HL-60/S4 treated with phorbol 12-myristate 13-acetate at 8.2 ng/mL for 4 days and 3 days (cell line): ENCODE measurements around the gene SPINK1.
"Not testable (repeated sequence)": the region's sequence is repeated elsewhere in the genome, so short reads cannot be mapped to it uniquely, and the experiment has no call there.

Source experiments
- in situ Hi-C: fragments of 300-500 bp; cut with MboI; formaldehyde crosslinking; loops from 2 replicates; pipeline ENCODE4 v1.15.0; 2022; ENCODE audit warnings: low sequenced_read_pairs

The SPINK1 gene

GRCh38 chr5:147831465-147831864 is at the start of gene SPINK1:
Gene SPINK1 (minus strand): TSS chr5:147831671. CDS start chr5:147831577, 94 bp downstream.
- in situ Hi-C loops = no loop called here

- in situ Hi-C loops = no loop called here
These were observed 49.0 kb upstream of the SPINK1 start for GRCh38 chr5:147880487-147880886.

- in situ Hi-C loops = no loop called here
These were observed 48.3 kb upstream of the SPINK1 start for GRCh38 chr5:147879784-147880183.

GRCh38 chr5:147878066-147878759 is 46.7 kb upstream of the SPINK1 start, which contains the start of gene SCGB3A2:
Gene SCGB3A2 (plus strand): TSS chr5:147878711. CDS start chr5:147878804, 93 bp downstream.
- in situ Hi-C loops = no loop called here

GRCh38 chr5:147876626-147877025 is 45.2 kb upstream of the SPINK1 start:
- in situ Hi-C loops = no loop called here

- in situ Hi-C loops = no loop called here
These were observed 44.7 kb upstream of the SPINK1 start for GRCh38 chr5:147876141-147876540.

GRCh38 chr5:147874910-147875367 is 43.5 kb upstream of the SPINK1 start:
- in situ Hi-C loops = no loop called here

GRCh38 chr5:147874118-147874875 is 42.8 kb upstream of the SPINK1 start:
- in situ Hi-C loops = not testable (repeated sequence)

- in situ Hi-C loops = not testable (repeated sequence)
These were observed 41.4 kb upstream of the SPINK1 start for GRCh38 chr5:147872744-147873435.

- in situ Hi-C loops = not testable (repeated sequence)
These were observed 40.6 kb upstream of the SPINK1 start for GRCh38 chr5:147871980-147872549.

- in situ Hi-C loops = not testable (repeated sequence)
These were observed 38.4 kb upstream of the SPINK1 start for GRCh38 chr5:147869892-147870291.

GRCh38 chr5:147869112-147869511 is 37.6 kb upstream of the SPINK1 start:
- in situ Hi-C loops = no loop called here

GRCh38 chr5:147863454-147864158 is 32.1 kb upstream of the SPINK1 start:
- in situ Hi-C loops = no loop called here

GRCh38 chr5:147860641-147861025 is 29.2 kb upstream of the SPINK1 start:
- in situ Hi-C loops = no loop called here

GRCh38 chr5:147859962-147860640 is 28.6 kb upstream of the SPINK1 start:
- in situ Hi-C loops = no loop called here

GRCh38 chr5:147858565-147858964 is 27.1 kb upstream of the SPINK1 start:
- in situ Hi-C loops = no loop called here

GRCh38 chr5:147857302-147858129 is 26.0 kb upstream of the SPINK1 start:
- in situ Hi-C loops = no loop called here

GRCh38 chr5:147856801-147857200 is 25.3 kb upstream of the SPINK1 start:
- in situ Hi-C loops = no loop called here

- in situ Hi-C loops = no loop called here
These were observed 24.3 kb upstream of the SPINK1 start for GRCh38 chr5:147855774-147856069.
